ENCODE measurements around the gene SNTG2.

SNTG2 gene

GRCh38 chr2:1300284-1300683, 349.6 kb downstream of the SNTG2 start:
- no peak for TF ChIP-seq POLR2AphosphoS5 (IDR thresholded peaks at IDR 0.05; ENCODE audit: low read depth, low read length)
- TF ChIP-seq REST (IDR thresholded peaks at IDR 0.05; ENCODE audit: insufficient read depth in 1 of 2, low read depth in 2 of 2, low read length in 2 of 2), result no peak
- TF ChIP-seq TAF1 (IDR thresholded peaks at IDR 0.05; ENCODE audit: borderline replicate concordance, insufficient read depth, low read length), result no peak
- TF ChIP-seq FOXP2 (optimal IDR thresholded peaks at IDR 0.05; ENCODE audit: borderline replicate concordance, extremely low read depth, extremely low read length, insufficient read depth), result no peak
- no peak for TF ChIP-seq SIN3A (IDR thresholded peaks at IDR 0.05; ENCODE audit: borderline replicate concordance, insufficient read depth, low read length)

- no peak for TF ChIP-seq REST (IDR thresholded peaks at IDR 0.05; ENCODE audit: insufficient read depth in 1 of 2, low read depth in 2 of 2, low read length in 2 of 2)
- TF ChIP-seq TAF1 (IDR thresholded peaks at IDR 0.05; ENCODE audit: borderline replicate concordance, insufficient read depth, low read length), result no peak
- TF ChIP-seq SIN3A (IDR thresholded peaks at IDR 0.05; ENCODE audit: borderline replicate concordance, insufficient read depth, low read length), result no peak
- no peak for TF ChIP-seq POLR2AphosphoS5 (IDR thresholded peaks at IDR 0.05; ENCODE audit: low read depth, low read length)
- TF ChIP-seq FOXP2 (optimal IDR thresholded peaks at IDR 0.05; ENCODE audit: borderline replicate concordance, extremely low read depth, extremely low read length, insufficient read depth), result no peak
These were observed 350.4 kb downstream of the SNTG2 start for GRCh38 chr2:1301056-1301455.

GRCh38 chr2:1305342-1306013, 354.8 kb downstream of the SNTG2 start:
- TF ChIP-seq REST (IDR thresholded peaks at IDR 0.05; ENCODE audit: insufficient read depth in 1 of 2, low read depth in 2 of 2, low read length in 2 of 2) (no peak), POLR2AphosphoS5 (IDR thresholded peaks at IDR 0.05; ENCODE audit: low read depth, low read length) (no peak), TAF1 (IDR thresholded peaks at IDR 0.05; ENCODE audit: borderline replicate concordance, insufficient read depth, low read length) (no peak), FOXP2 (optimal IDR thresholded peaks at IDR 0.05; ENCODE audit: borderline replicate concordance, extremely low read depth, extremely low read length, insufficient read depth) (no peak), SIN3A (IDR thresholded peaks at IDR 0.05; ENCODE audit: borderline replicate concordance, insufficient read depth, low read length) (no peak)

- TF ChIP-seq TAF1 (IDR thresholded peaks at IDR 0.05; ENCODE audit: borderline replicate concordance, insufficient read depth, low read length) (no peak), FOXP2 (optimal IDR thresholded peaks at IDR 0.05; ENCODE audit: borderline replicate concordance, extremely low read depth, extremely low read length, insufficient read depth) (no peak), SIN3A (IDR thresholded peaks at IDR 0.05; ENCODE audit: borderline replicate concordance, insufficient read depth, low read length) (no peak), REST (IDR thresholded peaks at IDR 0.05; ENCODE audit: insufficient read depth in 1 of 2, low read depth in 2 of 2, low read length in 2 of 2) (no peak), POLR2AphosphoS5 (IDR thresholded peaks at IDR 0.05; ENCODE audit: low read depth, low read length) (no peak)
These were observed 355.5 kb downstream of the SNTG2 start for GRCh38 chr2:1306014-1306686.
